Astrocyte (in vitro differentiated cells and primary cell): ENCODE measurements around the gene RANBP17.
"Not testable (repeated sequence)": the region's sequence is repeated elsewhere in the genome, so short reads cannot be mapped to it uniquely, and the experiment has no call there.

Source experiments
- EZH2 ChIP-seq: IDR thresholded peaks from 2 replicates; pipeline ENCODE4 v1.6.1; 2012; ENCODE audit warnings: mild to moderate bottlenecking, low read length, inconsistent platforms; ENCODE audit not compliant: insufficient read depth
- TF ChIP-seq, protein P1 (sequence below): IDR thresholded peaks from 2 replicates; pipeline ENCODE4 v1.5.1; 2011; ENCODE audit warnings: low read depth, mild to moderate bottlenecking, inconsistent platforms, low read length, moderate library complexity; ENCODE audit not compliant: insufficient read depth

DNA sequence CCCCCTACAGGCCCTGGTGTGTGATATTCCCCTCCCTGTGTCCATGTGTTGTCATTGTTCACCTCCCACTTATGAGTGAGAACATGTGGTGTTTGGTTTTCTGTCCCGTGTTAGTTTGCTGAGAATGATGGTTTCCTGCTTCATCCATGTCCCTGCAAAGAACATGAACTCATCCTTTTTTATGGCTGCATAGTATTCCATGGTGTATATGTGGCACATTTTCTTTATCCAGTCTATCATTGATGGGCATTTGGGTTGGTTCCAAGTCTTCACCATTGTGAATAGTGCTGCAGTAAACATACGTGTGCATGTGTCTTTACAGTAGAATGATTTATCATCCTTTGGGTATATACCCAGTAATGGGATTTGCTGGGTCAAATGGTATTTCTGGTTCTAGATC is 313.1 kb downstream of the RANBP17 start:
- TF ChIP-seq, protein P1, sequence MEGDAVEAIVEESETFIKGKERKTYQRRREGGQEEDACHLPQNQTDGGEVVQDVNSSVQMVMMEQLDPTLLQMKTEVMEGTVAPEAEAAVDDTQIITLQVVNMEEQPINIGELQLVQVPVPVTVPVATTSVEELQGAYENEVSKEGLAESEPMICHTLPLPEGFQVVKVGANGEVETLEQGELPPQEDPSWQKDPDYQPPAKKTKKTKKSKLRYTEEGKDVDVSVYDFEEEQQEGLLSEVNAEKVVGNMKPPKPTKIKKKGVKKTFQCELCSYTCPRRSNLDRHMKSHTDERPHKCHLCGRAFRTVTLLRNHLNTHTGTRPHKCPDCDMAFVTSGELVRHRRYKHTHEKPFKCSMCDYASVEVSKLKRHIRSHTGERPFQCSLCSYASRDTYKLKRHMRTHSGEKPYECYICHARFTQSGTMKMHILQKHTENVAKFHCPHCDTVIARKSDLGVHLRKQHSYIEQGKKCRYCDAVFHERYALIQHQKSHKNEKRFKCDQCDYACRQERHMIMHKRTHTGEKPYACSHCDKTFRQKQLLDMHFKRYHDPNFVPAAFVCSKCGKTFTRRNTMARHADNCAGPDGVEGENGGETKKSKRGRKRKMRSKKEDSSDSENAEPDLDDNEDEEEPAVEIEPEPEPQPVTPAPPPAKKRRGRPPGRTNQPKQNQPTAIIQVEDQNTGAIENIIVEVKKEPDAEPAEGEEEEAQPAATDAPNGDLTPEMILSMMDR = not testable (repeated sequence)
- TF ChIP-seq EZH2 = not testable (repeated sequence)
